Ovary (tissue), 3 donors: ENCODE data around the gene C19orf33.

Experiments used
- EP300 ChIP-seq: sonication (generic); formaldehyde crosslinking; IDR thresholded peaks from one replicate; pipeline ENCODE4 v1.6.1; 2017; ENCODE audit warnings: antibody characterized with exemption
- POLR2A ChIP-seq: fragments of 450-650 bp; IDR thresholded peaks from one replicate; pipeline ENCODE4 v1.6.1; 2017; ENCODE audit warnings: antibody characterized with exemption, mild to moderate bottlenecking, moderate library complexity
- TF ChIP-seq, protein P1 (sequence below), 3 donors: fragments of 450-650 bp in 2 of 3; fragments of 200-600 bp in 1 of 3; IDR thresholded peaks; one replicate each; pipeline versions ENCODE4 v1.5.1 to v1.8.0; 2016 to 2022; ENCODE audit warnings: antibody characterized with exemption in 3 of 3, mild to moderate bottlenecking in 1 of 3
- donor health status: DM: no; HTN: no; CAD: no.

DNA sequence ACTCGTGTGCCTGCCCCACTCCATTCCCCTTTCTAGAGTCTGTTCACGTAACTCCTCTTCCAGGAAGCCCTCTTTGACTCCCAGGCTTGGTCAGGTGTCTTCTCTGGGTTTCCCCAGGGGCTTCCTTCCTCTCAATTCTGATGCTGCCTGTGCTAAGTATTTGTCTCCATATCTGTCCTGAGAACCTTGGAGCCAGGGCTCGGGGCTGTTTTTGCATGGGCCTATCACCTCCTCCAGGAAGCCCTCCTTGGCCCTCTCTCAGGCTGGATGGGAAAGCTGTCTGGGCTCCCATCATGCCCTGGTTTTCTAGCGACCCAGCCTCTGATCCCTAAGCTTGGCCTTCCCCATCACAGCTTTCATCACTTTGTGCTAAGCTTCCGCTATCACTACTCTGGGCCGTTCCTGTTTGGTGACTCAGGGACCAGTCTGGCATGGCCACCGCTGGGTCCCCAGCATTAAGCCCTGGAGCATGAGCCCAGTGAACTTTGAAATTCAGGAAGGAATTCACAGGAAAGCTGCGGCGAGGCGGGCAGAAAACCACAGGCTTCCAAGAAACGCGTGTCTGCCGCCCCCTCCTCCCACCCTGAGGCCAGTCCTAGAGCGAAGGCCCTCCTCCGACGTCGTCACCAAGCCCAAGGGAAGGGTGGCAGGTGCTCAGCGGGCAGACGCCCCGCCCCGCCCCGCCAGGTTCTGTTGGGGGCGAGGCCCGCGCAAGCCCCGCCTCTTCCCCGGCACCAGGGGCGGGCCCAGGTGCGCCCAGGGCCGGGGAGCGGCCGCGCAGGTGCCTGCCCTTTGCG, 40.2 kb upstream of the C19orf33 start:
- TF ChIP-seq, protein P1, sequence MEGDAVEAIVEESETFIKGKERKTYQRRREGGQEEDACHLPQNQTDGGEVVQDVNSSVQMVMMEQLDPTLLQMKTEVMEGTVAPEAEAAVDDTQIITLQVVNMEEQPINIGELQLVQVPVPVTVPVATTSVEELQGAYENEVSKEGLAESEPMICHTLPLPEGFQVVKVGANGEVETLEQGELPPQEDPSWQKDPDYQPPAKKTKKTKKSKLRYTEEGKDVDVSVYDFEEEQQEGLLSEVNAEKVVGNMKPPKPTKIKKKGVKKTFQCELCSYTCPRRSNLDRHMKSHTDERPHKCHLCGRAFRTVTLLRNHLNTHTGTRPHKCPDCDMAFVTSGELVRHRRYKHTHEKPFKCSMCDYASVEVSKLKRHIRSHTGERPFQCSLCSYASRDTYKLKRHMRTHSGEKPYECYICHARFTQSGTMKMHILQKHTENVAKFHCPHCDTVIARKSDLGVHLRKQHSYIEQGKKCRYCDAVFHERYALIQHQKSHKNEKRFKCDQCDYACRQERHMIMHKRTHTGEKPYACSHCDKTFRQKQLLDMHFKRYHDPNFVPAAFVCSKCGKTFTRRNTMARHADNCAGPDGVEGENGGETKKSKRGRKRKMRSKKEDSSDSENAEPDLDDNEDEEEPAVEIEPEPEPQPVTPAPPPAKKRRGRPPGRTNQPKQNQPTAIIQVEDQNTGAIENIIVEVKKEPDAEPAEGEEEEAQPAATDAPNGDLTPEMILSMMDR (IDR thresholded peaks at IDR 0.05), result no peak
- TF ChIP-seq POLR2A, result no peak
- TF ChIP-seq EP300, result no peak
